ENCODE measurements around the gene MAMSTR. TPM values are rescaled to one million over a fixed set of nuclear protein-coding genes. Genes with fewer than 3 reads are reported as not detected.

MAMSTR gene
- total and polyA plus RNA-seq, 9 of the 15 experiments (the other 6 are each of a cell fraction or from before 2014, with no cell fraction given): 0.08 to 1.00 (median 0.40) TPM; not detected in 1

GRCh38 chr19:48738557-48739403 is 19.3 kb upstream of the MAMSTR start (continued):
- TF ChIP-seq ZNF395 (CRISPR knock-in tag; IDR thresholded peaks at IDR 0.05) (0 out of 2 replicates have a peak, but pooled peaks have one; percentile 28), ELF2 (CRISPR knock-in tag; IDR thresholded peaks at IDR 0.05) (no peak), MYBL2 (IDR thresholded peaks at IDR 0.05; ENCODE audit: low read depth) (no peak), MYBL2 (CRISPR knock-in tag; IDR thresholded peaks at IDR 0.05; ENCODE audit: borderline replicate concordance) (no peak), GTF3C2 (IDR thresholded peaks at IDR 0.05; ENCODE audit: borderline replicate concordance, extremely low read depth, insufficient read length) (no peak), NFE2L1 (tag; IDR thresholded peaks at IDR 0.05; ENCODE audit: borderline replicate concordance, low read depth) (no peak), GABPB1 (CRISPR knock-in tag; IDR thresholded peaks at IDR 0.05) (peak; percentile 44), HDAC1 (IDR thresholded peaks at IDR 0.05) (0 out of 4 replicates have a peak, but pooled peaks of 1 of the 2 experiments have one; percentile 31), FUS (optimal IDR thresholded peaks at IDR 0.05; ENCODE audit: low read depth, low read length) (peak; percentile 65), RBM17 (IDR thresholded peaks at IDR 0.05; ENCODE audit: borderline replicate concordance, low read depth, low read length) (no peak), YBX1 (IDR thresholded peaks at IDR 0.05) (no peak), HNRNPL (IDR thresholded peaks at IDR 0.05; ENCODE audit: low read depth, low read length) (peak; percentile 81), U2AF1 (optimal IDR thresholded peaks at IDR 0.05; ENCODE audit: low read depth, low read length) (no peak), MEF2A (IDR thresholded peaks at IDR 0.05; ENCODE audit: control insufficient read depth, low read depth, low read length) (0 out of 2 replicates have a peak, but pooled peaks have one; percentile 30), POLR2G (IDR thresholded peaks at IDR 0.05; ENCODE audit: low read depth, low read length) (peak; percentile 89), KLF1 (tag; IDR thresholded peaks at IDR 0.05) (peak; percentile 77), ZNF511 (CRISPR knock-in tag; IDR thresholded peaks at IDR 0.05) (peak; percentile 51; the same call in 1 of the 2 replicates), CBFA2T2 (conservative IDR thresholded peaks at IDR 0.05) (no peak), ZNF76 (CRISPR knock-in tag; IDR thresholded peaks at IDR 0.05; ENCODE audit: borderline replicate concordance) (peak; percentile 74; the same call in 1 of the 2 replicates), NR2F6 (CRISPR knock-in tag; IDR thresholded peaks at IDR 0.05) (no peak), ATF4 (CRISPR knock-in tag; IDR thresholded peaks at IDR 0.05) (no peak)

Measured in K562 (cell line).